Retinal pigment epithelial cell (primary cell): ENCODE data around the gene SH2D3A.
A peak's percentile ranks its signal among the peaks of the same experiment; 100 is the strongest.

Source experiments
- DNase-seq: peaks from one replicate; pipeline ENCODE4 v3.0.0-alpha.2; 2010; ENCODE audit warnings: low read depth
- H3K4me3 ChIP-seq: 2 replicates; pipeline ENCODE4 v1.5.1; 2011; ENCODE audit warnings: mild to moderate bottlenecking, low read length, control low read depth, moderate library complexity
- TF ChIP-seq, protein P1 (sequence below): conservative IDR thresholded peaks from 2 replicates; pipeline ENCODE4 v1.5.1; 2011; ENCODE audit warnings: low read depth, low read length, control low read depth, inconsistent platforms

Gene SH2D3A

GRCh38 chr19:6713773-6714692 lies 53.2 kb downstream of the SH2D3A start:
- DNase-seq = no peak

DNA sequence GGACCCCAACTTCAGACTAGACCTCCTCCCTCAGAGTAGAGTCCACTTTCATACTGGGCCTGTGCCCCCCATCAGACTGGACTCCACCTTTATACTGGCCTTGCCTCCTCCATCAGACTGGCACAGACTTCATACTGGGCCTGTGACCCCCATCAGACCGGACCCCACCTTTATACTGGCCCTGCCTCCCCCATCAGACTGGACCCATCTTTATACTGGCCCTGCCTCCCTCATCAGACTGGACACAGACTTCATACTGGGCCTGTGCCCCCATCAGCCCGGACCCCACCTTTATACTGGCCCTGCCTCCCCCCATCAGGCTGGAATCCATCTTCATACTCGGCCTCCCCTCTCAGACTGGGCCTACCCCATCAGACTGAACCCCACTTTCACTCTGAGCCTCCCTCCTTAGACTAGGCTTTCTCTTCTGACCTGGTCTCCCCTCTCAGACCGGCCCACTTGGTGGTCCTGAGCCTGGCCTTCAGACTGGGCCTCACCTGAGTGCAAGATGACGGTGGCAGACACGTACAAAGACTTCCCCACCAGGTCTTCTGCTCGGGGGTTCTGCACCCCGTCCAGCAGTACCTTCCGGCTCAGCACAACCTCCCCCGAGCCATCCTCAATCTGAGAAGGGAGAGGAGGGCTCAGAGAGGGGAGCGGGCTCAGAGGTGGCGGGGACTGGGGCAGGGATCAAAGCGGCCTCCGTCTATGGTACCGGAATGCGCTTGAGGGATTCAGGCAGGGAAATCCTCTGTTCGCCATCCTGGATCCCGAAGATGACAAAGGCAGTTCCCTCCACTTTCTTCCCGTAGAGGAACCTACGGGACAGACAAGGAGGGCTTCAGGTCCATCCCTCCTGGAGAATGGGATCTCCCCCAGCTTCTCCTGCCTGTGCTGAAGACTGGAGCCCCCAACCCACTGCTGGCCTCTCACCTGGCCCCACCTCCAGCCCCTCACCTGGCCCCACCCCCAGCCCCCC lies 54.3 kb downstream of the SH2D3A start:
- TF ChIP-seq, protein P1, sequence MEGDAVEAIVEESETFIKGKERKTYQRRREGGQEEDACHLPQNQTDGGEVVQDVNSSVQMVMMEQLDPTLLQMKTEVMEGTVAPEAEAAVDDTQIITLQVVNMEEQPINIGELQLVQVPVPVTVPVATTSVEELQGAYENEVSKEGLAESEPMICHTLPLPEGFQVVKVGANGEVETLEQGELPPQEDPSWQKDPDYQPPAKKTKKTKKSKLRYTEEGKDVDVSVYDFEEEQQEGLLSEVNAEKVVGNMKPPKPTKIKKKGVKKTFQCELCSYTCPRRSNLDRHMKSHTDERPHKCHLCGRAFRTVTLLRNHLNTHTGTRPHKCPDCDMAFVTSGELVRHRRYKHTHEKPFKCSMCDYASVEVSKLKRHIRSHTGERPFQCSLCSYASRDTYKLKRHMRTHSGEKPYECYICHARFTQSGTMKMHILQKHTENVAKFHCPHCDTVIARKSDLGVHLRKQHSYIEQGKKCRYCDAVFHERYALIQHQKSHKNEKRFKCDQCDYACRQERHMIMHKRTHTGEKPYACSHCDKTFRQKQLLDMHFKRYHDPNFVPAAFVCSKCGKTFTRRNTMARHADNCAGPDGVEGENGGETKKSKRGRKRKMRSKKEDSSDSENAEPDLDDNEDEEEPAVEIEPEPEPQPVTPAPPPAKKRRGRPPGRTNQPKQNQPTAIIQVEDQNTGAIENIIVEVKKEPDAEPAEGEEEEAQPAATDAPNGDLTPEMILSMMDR = no peak
- H3K4me3 ChIP-seq = no peak overlapping the region
- no peak for DNase-seq

More at GRCh38 chr19:6713773-6714692, 53.2 kb downstream of the SH2D3A start:
- TF ChIP-seq, protein P1 = no peak
- H3K4me3 ChIP-seq = no peak overlapping the region

GRCh38 chr19:6712231-6712630 lies 55.0 kb downstream of the SH2D3A start:
- no peak for DNase-seq
- TF ChIP-seq, protein P1 = no peak
- H3K4me3 ChIP-seq = no peak overlapping the region

DNA sequence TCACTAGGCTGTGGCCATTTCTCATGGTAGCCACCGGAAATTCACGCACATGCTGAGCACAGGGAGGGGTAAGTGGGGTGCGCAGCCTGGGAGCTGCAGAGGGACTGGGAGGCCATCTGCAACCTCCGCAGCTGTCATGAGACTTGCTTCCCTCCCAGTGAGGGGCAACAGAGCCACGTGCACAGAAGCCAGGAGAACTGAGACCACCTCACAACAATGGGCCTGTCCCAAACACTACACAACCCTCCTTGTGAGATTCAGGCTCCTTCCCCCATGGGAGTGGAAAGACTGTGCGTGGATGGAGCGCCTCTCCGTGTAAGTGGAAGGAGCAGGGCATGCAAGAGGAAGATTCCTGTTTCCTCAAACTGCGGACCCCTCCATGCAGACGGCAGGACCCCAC lies 55.6 kb downstream of the SH2D3A start:
- TF ChIP-seq, protein P1 = no peak
- DNase-seq = no peak
- H3K4me3 ChIP-seq = no peak overlapping the region

DNA sequence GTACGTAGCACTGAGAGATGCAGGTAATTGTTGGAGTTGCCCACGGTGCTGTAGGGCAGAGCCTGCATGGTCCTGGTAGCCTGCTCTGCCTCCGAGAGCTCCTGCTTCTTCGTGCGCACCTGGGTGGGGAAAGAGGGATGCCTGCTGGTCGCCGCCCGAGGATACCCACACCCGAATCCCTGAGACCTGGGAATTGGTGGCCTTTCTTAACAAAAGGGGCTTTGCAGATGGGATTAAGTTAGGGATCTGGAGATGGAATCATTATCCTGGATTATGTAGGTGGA lies 56.2 kb downstream of the SH2D3A start:
- TF ChIP-seq, protein P1 = no peak

GRCh38 chr19:6710273-6711077 lies 56.8 kb downstream of the SH2D3A start:
- no peak overlapping the region for H3K4me3 ChIP-seq
- no peak for DNase-seq
- TF ChIP-seq, protein P1 = peak; percentile 35

More for the DNA sequence above, 56.2 kb downstream of the SH2D3A start:
- no peak overlapping the region for H3K4me3 ChIP-seq
- no peak for DNase-seq
